Endothelial cell of umbilical vein (primary cell): ENCODE results near the gene LPAR5. TPM values are rescaled to one million over a fixed set of nuclear protein-coding genes. Genes with fewer than 3 reads are reported as not detected.

Source experiments
- BruUV-seq: library from RNA; stranded (reverse); fragments of 400-500 nt; replicated peaks from 2 replicates; lab custom pipeline; 2021; lab: Mats Ljungman, UMichigan
- CTCF ChIA-PET: fragments of 300-600, 350-600 bp; sonication (Branson Sonifier 250); formaldehyde crosslinking; loops from one replicate; lab custom pipeline; 2021; ENCODE audit warnings: antibody characterized with exemption, inconsistent platforms; lab: Charles Lee
- POLR2A ChIA-PET: fragments of 300-600, 350-600 bp; sonication (Branson Sonifier 250); formaldehyde crosslinking; loops from one replicate; lab custom pipeline; 2021; ENCODE audit warnings: antibody characterized with exemption, inconsistent platforms; lab: Charles Lee
- DNase-seq: peaks from one replicate; pipeline ENCODE4 v3.0.0-alpha.2; 2011; ENCODE audit warnings: low read depth, low spot score
- FAIRE-seq: peaks from 2 replicates; lab custom pipeline; 2011; peaks lifted over from hg19 to GRCh38; lab: Jason Lieb, UNC
- H2AFZ ChIP-seq: 2 replicates; pipeline ENCODE4 v1.6.0; 2012; ENCODE audit warnings: low read depth, low read length, control low read depth, inconsistent platforms
- H3K27ac ChIP-seq: 2 replicates; pipeline ENCODE4 v1.5.1; 2011; ENCODE audit warnings: low read depth, mild to moderate bottlenecking, control low read depth, low read length, moderate library complexity; ENCODE audit not compliant: insufficient read depth
- H3K27me3 ChIP-seq, 2 experiments: 2 replicates each; pipeline versions ENCODE4 v1.6.0 to v1.6.1; 2011; ENCODE audit warnings: low read length in 2 of 2, mixed read lengths in 1 of 2; ENCODE audit not compliant: control insufficient read depth in 2 of 2, insufficient read depth in 2 of 2
- H3K36me3 ChIP-seq, 2 experiments: 2 replicates in 1 of 2; 3 replicates in 1 of 2; pipeline ENCODE4 v1.5.1; 2011; ENCODE audit warnings: low read length in 2 of 2, mild to moderate bottlenecking in 1 of 2, moderate library complexity in 1 of 2; ENCODE audit not compliant: control insufficient read depth in 2 of 2, insufficient read depth in 2 of 2; ENCODE audit errors: extremely low read depth in 1 of 2
- H3K4me1 ChIP-seq: 3 replicates; pipeline ENCODE4 v1.5.1; 2011; ENCODE audit warnings: mild to moderate bottlenecking, low read length; ENCODE audit not compliant: control insufficient read depth, insufficient read depth; ENCODE audit errors: extremely low read depth
- H3K4me2 ChIP-seq: 2 replicates; pipeline ENCODE4 v1.6.1; 2011; ENCODE audit warnings: low read length, control low read depth, mixed read lengths; ENCODE audit not compliant: insufficient read depth
- H3K4me3 ChIP-seq, 3 experiments: fragments of 200-600 bp in 1 of 3; sonication (generic), shearing (Covaris generic) in 1 of 3; replicated peaks in 1 of 3; 2 replicates each; pipeline ENCODE4 v1.5.1; 2011 to 2016; ENCODE audit warnings: control low read depth in 3 of 3, low read length in 3 of 3, mild to moderate bottlenecking in 2 of 3, inconsistent platforms in 1 of 3, low read depth in 1 of 3, moderate library complexity in 1 of 3; ENCODE audit not compliant: insufficient read depth in 1 of 3
- H3K79me2 ChIP-seq: 2 replicates; pipeline ENCODE4 v1.6.0; 2012; ENCODE audit warnings: low read length, inconsistent platforms; ENCODE audit not compliant: control insufficient read depth, insufficient read depth
- H3K9ac ChIP-seq: replicated peaks from 2 replicates; pipeline ENCODE3; 2011; ENCODE audit warnings: low read length, control low read depth; ENCODE audit not compliant: insufficient read depth; ENCODE audit errors: extremely low read depth
- H3K9me1 ChIP-seq: replicated peaks from 3 replicates; pipeline ENCODE4 v1.6.0; 2011; ENCODE audit warnings: mild to moderate bottlenecking, low read length; ENCODE audit not compliant: control insufficient read depth, insufficient read depth; ENCODE audit errors: extremely low read depth
- H3K9me3 ChIP-seq: replicated peaks from 2 replicates; pipeline ENCODE4 v1.5.1; 2012; ENCODE audit warnings: low read length, inconsistent platforms; ENCODE audit not compliant: control insufficient read depth, insufficient read depth
- H4K20me1 ChIP-seq: replicated peaks from 2 replicates; pipeline ENCODE3; 2011; ENCODE audit warnings: mild to moderate bottlenecking, low read length; ENCODE audit not compliant: control insufficient read depth, insufficient read depth; ENCODE audit errors: extremely low read depth
- CTCF ChIP-seq, 2 donors: IDR thresholded peaks; 1 replicate in 1 of 2; 2 replicates in 1 of 2; pipeline ENCODE4 v1.5.1; 2011; ENCODE audit warnings: low read length in 2 of 2, mild to moderate bottlenecking in 2 of 2, moderate library complexity in 2 of 2, control low read depth in 1 of 2, inconsistent platforms in 1 of 2, low read depth in 1 of 2; ENCODE audit not compliant: insufficient read depth in 1 of 2; ENCODE audit errors: extremely low read depth in 1 of 2
- EZH2 ChIP-seq: IDR thresholded peaks from 2 replicates; pipeline ENCODE4 v1.6.1; 2012; ENCODE audit warnings: borderline replicate concordance, low read depth, mild to moderate bottlenecking, moderate library complexity, low read length, inconsistent platforms; ENCODE audit not compliant: severe bottlenecking
- FOS ChIP-seq: IDR thresholded peaks from 2 replicates; pipeline ENCODE4 v1.6.1; 2011; ENCODE audit warnings: mild to moderate bottlenecking, low read length, moderate library complexity, borderline replicate concordance; ENCODE audit not compliant: insufficient read depth
- GATA2 ChIP-seq: IDR thresholded peaks from 2 replicates; pipeline ENCODE4 v1.7.0; 2011; ENCODE audit warnings: low read depth, mild to moderate bottlenecking, moderate library complexity, mixed read lengths, low read length; ENCODE audit not compliant: insufficient read length, insufficient read depth
- JUN ChIP-seq: IDR thresholded peaks from 2 replicates; pipeline ENCODE4 v1.6.1; 2011; ENCODE audit warnings: borderline replicate concordance, low read depth; ENCODE audit not compliant: insufficient read length, insufficient read depth
- MYC ChIP-seq: IDR thresholded peaks from one replicate; pipeline ENCODE4 v1.6.1; 2011; ENCODE audit warnings: mild to moderate bottlenecking, low read depth, low read length
- POLR2A ChIP-seq: IDR thresholded peaks from 2 replicates; pipeline ENCODE4 v1.6.1; 2012; ENCODE audit warnings: low read depth, mild to moderate bottlenecking, control low read depth, low read length
- POLR2AphosphoS5 ChIP-seq: IDR thresholded peaks from 2 replicates; pipeline ENCODE4 v1.6.1; 2012; ENCODE audit warnings: low read depth, mild to moderate bottlenecking, control low read depth, low read length, moderate library complexity; ENCODE audit not compliant: insufficient read depth
- dilution Hi-C: fragments of 300-500 bp; cut with MboI; formaldehyde crosslinking; loops from one replicate; pipeline ENCODE4 v1.15.0; 2019; ENCODE audit warnings: low sequenced_read_pairs; ENCODE audit not compliant: extremely low pct_ligation_motif_present
- intact Hi-C: fragments of 100-400 bp; cut with micrococcal nuclease; formaldehyde crosslinking; loops from one replicate; pipeline ENCODE4 v1.10.0; 2022
- polyA plus RNA-seq, 4 experiments: library from polyadenylated mRNA; depleted of rRNA in 3 of 4; stranded (reverse) in 3 of 4; unstranded in 1 of 4; fragments of >200 nt; gene quantifications; 2 replicates each; pipeline versions ENCODE4 v1.2.1 to v1.2.3, GENCODE V29; 2011 to 2012; ENCODE audit warnings: missing spikeins in 1 of 4
- total RNA-seq: library from RNA; stranded (reverse); gene quantifications from 2 replicates; pipeline ENCODE4 v1.2.3, GENCODE V29; 2021
- TF ChIP-seq, protein P1 (sequence below): IDR thresholded peaks from 2 replicates; pipeline ENCODE4 v1.6.1; 2011; ENCODE audit not compliant: insufficient read depth, insufficient read length

Gene LPAR5
- total and polyA plus RNA-seq, 2 donors (not counting 3 experiments of a cell fraction or from before 2014, with no cell fraction given), result 0.23 TPM; not detected in 1

DNA sequence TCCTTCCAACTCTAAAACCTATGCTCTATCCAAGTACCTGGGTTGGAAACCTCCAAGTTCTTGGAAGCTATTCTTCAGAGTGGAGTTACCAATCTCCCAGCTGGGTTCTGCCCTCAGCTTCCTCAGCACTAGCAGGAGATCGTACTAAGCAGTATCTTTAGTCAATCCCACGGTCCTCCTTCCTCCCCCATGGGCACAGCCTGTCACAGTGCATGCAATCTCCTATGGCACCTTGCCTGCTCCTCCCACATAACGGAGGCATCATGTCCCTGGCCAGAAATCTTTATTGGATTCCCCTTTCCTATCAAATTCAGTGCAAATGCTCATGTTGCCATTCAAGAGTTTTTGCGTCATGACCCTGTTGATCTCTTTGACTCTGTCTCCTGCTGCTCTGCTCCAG is 5.4 kb upstream of the LPAR5 start:
- ChIA-PET CTCF (interaction anchor here (1.2 kb wide), 1 partner anchor 18 kb away, joined by 5 read pairs; no protein-coding TSS in a partner anchor), POLR2A (interaction anchor here (1.1 kb wide), 1 partner anchor 11 kb away, joined by 3 read pairs; no protein-coding TSS in a partner anchor)
- H3K27me3 ChIP-seq, result peaks cover 0 to 2% of the 10 kb centered on the region in 2 experiments
- no peaks in the 10 kb centered on the region for H3K36me3 ChIP-seq
- no peaks in the 10 kb centered on the region for H3K9me3 ChIP-seq
- H3K4me2 ChIP-seq, result no peak overlapping the region
- H2AFZ ChIP-seq, result no peak overlapping the region
- H3K4me1 ChIP-seq, result peaks cover 13% of the 10 kb centered on the region
- intact Hi-C loops (no loop called here), dilution Hi-C loops (no loop called here)
- H3K79me2 ChIP-seq, result no peaks in the 10 kb centered on the region
- no peaks in the 10 kb centered on the region for H4K20me1 ChIP-seq
- BruUV-seq, result no TSS peak
- no peak for DNase-seq
- no peak overlapping the region for H3K9ac ChIP-seq
- no peaks in the 10 kb centered on the region for H3K9me1 ChIP-seq
- no peak overlapping the region for H3K4me3 ChIP-seq
- no peak for TF ChIP-seq FOS
- TF ChIP-seq JUN, result no peak
- no peak for TF ChIP-seq MYC
- TF ChIP-seq POLR2AphosphoS5, result no peak
- TF ChIP-seq CTCF (IDR thresholded peaks at IDR 0.05; ENCODE audit: extremely low read depth in 1 of 2, insufficient read depth in 1 of 2, low read depth in 1 of 2, low read length in 2 of 2), result no peak
- no peak for TF ChIP-seq POLR2A
- TF ChIP-seq, protein P1, sequence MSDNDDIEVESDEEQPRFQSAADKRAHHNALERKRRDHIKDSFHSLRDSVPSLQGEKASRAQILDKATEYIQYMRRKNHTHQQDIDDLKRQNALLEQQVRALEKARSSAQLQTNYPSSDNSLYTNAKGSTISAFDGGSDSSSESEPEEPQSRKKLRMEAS, result no peak
- TF ChIP-seq GATA2, result no peak
- no peak for TF ChIP-seq EZH2
- no peak overlapping the region for H3K27ac ChIP-seq
- no peak for FAIRE-seq
